CD14-positive monocyte (primary cell): ENCODE data around the gene TTC28. TPM values are rescaled to one million over a fixed set of nuclear protein-coding genes. Genes with fewer than 3 reads are reported as not detected.

Experiments used
- DNase-seq, 3 donors: peaks; one replicate each; pipeline ENCODE4 v3.0.0-alpha.2; 2011 to 2022
- H2AFZ ChIP-seq: 2 replicates; pipeline ENCODE4 v1.6.0; 2012; ENCODE audit warnings: mild to moderate bottlenecking, low read depth, low read length, inconsistent platforms; ENCODE audit not compliant: insufficient read depth, poor library complexity, severe bottlenecking
- H3K27ac ChIP-seq, 2 donors: 1 replicate in 1 of 2; 2 replicates in 1 of 2; pipeline ENCODE4 v1.5.1; 2012 to 2013; ENCODE audit warnings: low read length in 2 of 2, control low read depth in 1 of 2, inconsistent platforms in 1 of 2, low read depth in 1 of 2, mild to moderate bottlenecking in 1 of 2
- H3K27me3 ChIP-seq, 2 donors: one replicate each; pipeline versions ENCODE4 v1.6.0 to v1.6.1; 2011 to 2013; ENCODE audit warnings: low read length in 2 of 2; ENCODE audit not compliant: control insufficient read depth in 2 of 2, insufficient read depth in 2 of 2
- H3K36me3 ChIP-seq, 2 donors: replicated peaks in 1 of 2; 1 replicate in 1 of 2; 2 replicates in 1 of 2; pipeline versions ENCODE4 v1.5.1 to v1.6.1; 2012 to 2013; ENCODE audit warnings: low read length in 2 of 2, control low read depth in 1 of 2, inconsistent platforms in 1 of 2, mild to moderate bottlenecking in 1 of 2; ENCODE audit not compliant: insufficient read depth in 2 of 2, control insufficient read depth in 1 of 2
- H3K4me1 ChIP-seq, 2 donors: 1 replicate in 1 of 2; 2 replicates in 1 of 2; pipeline versions ENCODE4 v1.5.1 to v1.6.1; 2012 to 2013; ENCODE audit warnings: low read length in 2 of 2, control low read depth in 1 of 2, inconsistent platforms in 1 of 2, mild to moderate bottlenecking in 1 of 2, moderate library complexity in 1 of 2; ENCODE audit not compliant: insufficient read depth in 2 of 2, control insufficient read depth in 1 of 2
- H3K4me2 ChIP-seq: replicated peaks from 2 replicates; pipeline ENCODE3; 2012; ENCODE audit warnings: low read length, moderate library complexity, mild to moderate bottlenecking; ENCODE audit not compliant: poor library complexity, severe bottlenecking; ENCODE audit errors: extremely low read depth
- H3K4me3 ChIP-seq, 3 experiments: fragments of 200-600 bp in 1 of 3; sonication (generic) in 1 of 3; replicated peaks in 1 of 3; 1 replicate in 2 of 3; 2 replicates in 1 of 3; pipeline ENCODE4 v1.5.1; 2011 to 2013; ENCODE audit warnings: low read length in 3 of 3, mild to moderate bottlenecking in 3 of 3, control low read depth in 2 of 3, low read depth in 2 of 3, inconsistent platforms in 1 of 3, moderate library complexity in 1 of 3
- H3K79me2 ChIP-seq: 2 replicates; pipeline ENCODE4 v1.6.0; 2012; ENCODE audit warnings: mild to moderate bottlenecking, control low read depth, inconsistent platforms, low read length, moderate library complexity; ENCODE audit not compliant: insufficient read depth
- H3K9ac ChIP-seq: 2 replicates; pipeline ENCODE4 v1.6.0; 2017; ENCODE audit warnings: low read length, mild to moderate bottlenecking; ENCODE audit not compliant: insufficient read depth, poor library complexity, severe bottlenecking
- H3K9me3 ChIP-seq, 2 donors: replicated peaks in 1 of 2; 1 replicate in 1 of 2; 2 replicates in 1 of 2; pipeline versions ENCODE4 v1.5.1 to v1.6.1; 2012 to 2013; ENCODE audit warnings: low read length in 2 of 2, control low read depth in 1 of 2; ENCODE audit not compliant: control insufficient read depth in 1 of 2, insufficient read depth in 1 of 2
- H4K20me1 ChIP-seq: 2 replicates; pipeline ENCODE4 v1.6.0; 2012; ENCODE audit warnings: mild to moderate bottlenecking, low read length, control low read depth, moderate library complexity; ENCODE audit not compliant: insufficient read depth
- H3K27ac Mint-ChIP-seq, 7 donors: one replicate each; pipeline ENCODE4 v1.8.0; 2020; ENCODE audit warnings: mild to moderate bottlenecking in 7 of 7, mixed read lengths in 7 of 7, moderate library complexity in 6 of 7, inconsistent platforms in 2 of 7
- H3K27me3 Mint-ChIP-seq, 3 donors: one replicate each; pipeline ENCODE4 v1.8.0; 2021 to 2022; ENCODE audit warnings: low read depth in 3 of 3, mild to moderate bottlenecking in 3 of 3, mixed read lengths in 3 of 3, moderate library complexity in 3 of 3, inconsistent platforms in 1 of 3
- H3K36me3 Mint-ChIP-seq, 2 donors: one replicate each; pipeline ENCODE4 v1.8.0; 2020; ENCODE audit warnings: mixed read lengths in 2 of 2, inconsistent platforms in 1 of 2, mild to moderate bottlenecking in 1 of 2
- H3K4me1 Mint-ChIP-seq: one replicate; pipeline ENCODE4 v1.8.0; 2020; ENCODE audit warnings: mild to moderate bottlenecking, mixed read lengths
- H3K4me3 Mint-ChIP-seq, 2 donors: one replicate each; pipeline ENCODE4 v1.8.0; 2020; ENCODE audit warnings: mild to moderate bottlenecking in 2 of 2, mixed read lengths in 2 of 2, moderate library complexity in 1 of 2
- H3K9me3 Mint-ChIP-seq, 7 donors: one replicate each; pipeline ENCODE4 v1.8.0; 2020 to 2022; ENCODE audit warnings: mixed read lengths in 7 of 7, mild to moderate bottlenecking in 6 of 7, moderate library complexity in 6 of 7, inconsistent platforms in 2 of 7
- WGBS: methylation state at CpG from one replicate; pipeline ENCODE4 v1.1.5; 2013; ENCODE audit warnings: missing lambda C conversion rate; ENCODE audit not compliant: insufficient coverage; 5-methylcytosine and 5-hydroxymethylcytosine counted together
- intact Hi-C, 2 donors: fragments of 100-400 bp; cut with micrococcal nuclease; formaldehyde crosslinking; loops; one replicate each; pipeline versions ENCODE4 v1.15.0 to v1.15.1; 2023
- polyA plus RNA-seq, 3 donors: library from polyadenylated mRNA; depleted of rRNA in 1 of 3; unstranded in 2 of 3; stranded (reverse) in 1 of 3; fragments of 300-500 nt in 2 of 3; fragments of >200 nt in 1 of 3; fragmentation: Illumina TruSeq in 2 of 3; gene quantifications; 1 replicate in 2 of 3; 2 replicates in 1 of 3; pipeline ENCODE4 v1.2.3, GENCODE V29; 2012 to 2021
- TF ChIP-seq, protein P1 (sequence below): fragments of 200-600 bp; IDR thresholded peaks from one replicate; pipeline ENCODE4 v1.8.0; 2022; ENCODE audit warnings: antibody characterized with exemption, mild to moderate bottlenecking

TTC28 gene
- polyA plus RNA-seq, 3 donors, result 0.24 to 0.61 TPM; not detected in 1

DNA sequence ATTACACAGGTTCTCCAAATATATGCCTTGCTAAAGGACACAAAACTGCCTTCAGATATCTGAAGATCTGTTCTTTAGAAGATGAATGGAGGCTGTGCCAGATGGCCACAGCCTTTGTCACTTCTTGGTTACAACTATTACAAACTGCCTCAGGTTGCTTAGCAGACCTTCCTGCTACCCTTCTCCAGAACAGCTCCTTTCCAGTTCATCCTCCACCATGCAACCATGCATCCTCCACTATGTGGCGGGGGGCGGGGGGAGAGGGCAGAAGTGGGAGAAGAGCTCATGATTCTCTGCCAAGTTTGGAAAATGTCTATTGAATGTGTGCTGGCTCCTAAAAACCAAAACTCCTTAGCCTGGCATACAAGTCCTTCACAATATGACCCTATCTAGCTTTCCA lies 267.5 kb downstream of the TTC28 start:
- H3K4me2 ChIP-seq, result no peak overlapping the region
- no peaks in the 10 kb centered on the region for H3K9me3 ChIP-seq
- H2AFZ ChIP-seq, result no peak overlapping the region
- H3K36me3 Mint-ChIP-seq, result no peaks in the 10 kb centered on the region
- no CpG with 5 or more reads among the region's 2 CpGs for WGBS
- no peaks in the 10 kb centered on the region for H3K79me2 ChIP-seq
- H3K4me3 ChIP-seq, result no peak overlapping the region
- no peaks in the 10 kb centered on the region for H3K27me3 ChIP-seq
- no peaks in the 10 kb centered on the region for H3K27me3 Mint-ChIP-seq
- H3K27ac Mint-ChIP-seq, result no peak overlapping the region
- peaks cover 4% of the 10 kb centered on the region for H3K4me1 Mint-ChIP-seq
- no peaks in the 10 kb centered on the region for H3K4me1 ChIP-seq
- H3K9ac ChIP-seq, result no peak overlapping the region
- intact Hi-C loops, result no loop called here
- no peaks in the 10 kb centered on the region for H4K20me1 ChIP-seq
- no peaks in the 10 kb centered on the region for H3K36me3 ChIP-seq
- TF ChIP-seq, protein P1, sequence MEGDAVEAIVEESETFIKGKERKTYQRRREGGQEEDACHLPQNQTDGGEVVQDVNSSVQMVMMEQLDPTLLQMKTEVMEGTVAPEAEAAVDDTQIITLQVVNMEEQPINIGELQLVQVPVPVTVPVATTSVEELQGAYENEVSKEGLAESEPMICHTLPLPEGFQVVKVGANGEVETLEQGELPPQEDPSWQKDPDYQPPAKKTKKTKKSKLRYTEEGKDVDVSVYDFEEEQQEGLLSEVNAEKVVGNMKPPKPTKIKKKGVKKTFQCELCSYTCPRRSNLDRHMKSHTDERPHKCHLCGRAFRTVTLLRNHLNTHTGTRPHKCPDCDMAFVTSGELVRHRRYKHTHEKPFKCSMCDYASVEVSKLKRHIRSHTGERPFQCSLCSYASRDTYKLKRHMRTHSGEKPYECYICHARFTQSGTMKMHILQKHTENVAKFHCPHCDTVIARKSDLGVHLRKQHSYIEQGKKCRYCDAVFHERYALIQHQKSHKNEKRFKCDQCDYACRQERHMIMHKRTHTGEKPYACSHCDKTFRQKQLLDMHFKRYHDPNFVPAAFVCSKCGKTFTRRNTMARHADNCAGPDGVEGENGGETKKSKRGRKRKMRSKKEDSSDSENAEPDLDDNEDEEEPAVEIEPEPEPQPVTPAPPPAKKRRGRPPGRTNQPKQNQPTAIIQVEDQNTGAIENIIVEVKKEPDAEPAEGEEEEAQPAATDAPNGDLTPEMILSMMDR, result no peak
- no peak overlapping the region for H3K27ac ChIP-seq
- no peak overlapping the region for H3K4me3 Mint-ChIP-seq
- peaks cover 0 to 2% (median 0%) of the 10 kb centered on the region in 7 donors for H3K9me3 Mint-ChIP-seq
- no peak for DNase-seq

DNA sequence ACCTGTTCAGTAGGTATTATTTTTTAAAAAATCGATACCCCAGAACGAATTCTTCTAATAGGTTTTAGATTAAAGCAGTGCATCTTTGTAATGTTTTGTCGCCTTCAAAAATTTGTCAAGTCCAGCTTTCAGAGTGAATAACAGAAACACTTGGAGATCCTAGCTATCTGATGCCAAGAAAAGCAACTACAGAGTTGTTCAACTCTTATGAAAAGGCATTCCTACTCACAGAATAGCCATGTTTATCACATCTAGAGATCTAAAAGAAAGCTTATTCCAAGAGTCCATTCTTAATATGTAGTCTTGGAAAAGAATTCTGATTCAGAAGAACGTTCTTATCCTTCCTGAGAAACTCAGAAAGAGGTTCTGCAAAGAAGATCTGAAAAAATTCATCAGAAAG lies 268.5 kb downstream of the TTC28 start:
- Histone ChIP-seq H4K20me1 (no peaks in the 10 kb centered on the region), H3K79me2 (no peaks in the 10 kb centered on the region), H3K9me3 (no peaks in the 10 kb centered on the region), H3K27me3 (no peaks in the 10 kb centered on the region), H3K4me1 (no peaks in the 10 kb centered on the region), H3K4me2 (no peak overlapping the region), H3K27ac (no peak overlapping the region), H3K4me3 (no peak overlapping the region), H2AFZ (no peak overlapping the region), H3K9ac (no peak overlapping the region), H3K36me3 (no peaks in the 10 kb centered on the region)
- DNase-seq, result no peak
- H3K36me3 Mint-ChIP-seq, result no peaks in the 10 kb centered on the region
- intact Hi-C loops, result no loop called here
- no peak overlapping the region for H3K4me3 Mint-ChIP-seq
- peaks cover 0 to 2% (median 0%) of the 10 kb centered on the region in 7 donors for H3K9me3 Mint-ChIP-seq
- TF ChIP-seq, protein P1, result no peak
- H3K27ac Mint-ChIP-seq, result no peak overlapping the region
- H3K4me1 Mint-ChIP-seq, result peaks cover 4% of the 10 kb centered on the region
- no CpG with 5 or more reads among the region's 4 CpGs for WGBS
- H3K27me3 Mint-ChIP-seq, result no peaks in the 10 kb centered on the region
